ENCODE measurements around the gene SLCO2A1. TPM values are rescaled to one million over a fixed set of nuclear protein-coding genes. Genes with fewer than 3 reads are reported as not detected.

Gene SLCO2A1
- total and polyA plus RNA-seq, 2 of the 4 experiments (the other 2 are of a cell fraction), result under 0.01 to 1.5 TPM

DNA sequence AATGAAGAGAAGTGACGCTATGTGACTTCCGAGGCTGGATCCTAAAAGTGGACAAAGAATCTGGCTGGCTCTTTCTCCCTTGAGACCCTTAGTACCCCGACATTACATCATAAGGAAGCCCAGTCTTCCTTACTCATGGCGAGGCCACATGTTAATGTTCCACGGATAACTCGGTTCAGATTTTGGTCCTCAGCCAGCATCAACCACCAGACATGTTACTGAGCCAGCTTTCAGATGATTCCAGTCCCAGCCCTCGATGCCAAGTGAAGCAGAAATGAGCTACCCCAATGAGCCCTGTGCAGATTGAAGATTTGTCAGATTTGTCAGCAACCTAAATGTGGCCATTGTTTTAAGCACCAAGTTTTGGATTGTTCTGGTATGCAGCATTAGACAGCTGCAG lies 46.6 kb downstream of the SLCO2A1 start:
- Histone ChIP-seq H3K14ac (replicated peaks; ENCODE audit: low read depth, low read length) (no peak overlapping the region), H2BK5ac (ENCODE audit: low read depth, low read length, poor library complexity, severe bottlenecking) (no peak overlapping the region), H2AK9ac (replicated peaks; ENCODE audit: low read depth, low read length, poor library complexity) (no peak overlapping the region), H2BK20ac (ENCODE audit: low read depth, low read length) (no peak overlapping the region), H3K27ac (ENCODE audit: insufficient read depth, low read length) (no peak overlapping the region), H3K4me1 (ENCODE audit: control insufficient read depth, insufficient read depth, low read length) (no peaks in the 10 kb centered on the region), H3K9ac (ENCODE audit: low read depth, low read length) (no peak overlapping the region), H3K23ac (ENCODE audit: low read depth, low read length) (no peak overlapping the region), H2AK5ac (ENCODE audit: low read depth, low read length) (no peak overlapping the region), H3K56ac (ENCODE audit: extremely low read depth, insufficient read depth, low read length) (no peak overlapping the region), H4K5ac (ENCODE audit: low read depth, low read length) (no peak overlapping the region), H2BK15ac (ENCODE audit: low read depth, low read length) (no peak overlapping the region), H2AFZ (replicated peaks; ENCODE audit: low read length, poor library complexity) (no peak overlapping the region), H3K4ac (ENCODE audit: low read depth, low read length) (no peak overlapping the region), H4K8ac (ENCODE audit: low read depth in 2 of 2, low read length in 2 of 2) (no peak overlapping the region), H4K91ac (ENCODE audit: insufficient read depth, low read depth, low read length) (no peak overlapping the region), H3K4me3 (ENCODE audit: insufficient read depth, low read depth, low read length) (no peak overlapping the region), H3K9me3 (ENCODE audit: control insufficient read depth, insufficient read depth, low read length) (no peaks in the 10 kb centered on the region), H3K9me1 (ENCODE audit: insufficient read depth, low read length) (no peaks in the 10 kb centered on the region; the same call in 1 of the 2 replicates), H2BK120ac (ENCODE audit: low read depth, low read length) (no peak overlapping the region), H4K20me1 (ENCODE audit: insufficient read depth, low read length) (no peaks in the 10 kb centered on the region), H3K4me2 (ENCODE audit: low read depth, low read length) (no peak overlapping the region), H3K79me1 (ENCODE audit: low read depth in 1 of 2, low read length in 2 of 2) (no peaks in the 10 kb centered on the region), H3K36me3 (ENCODE audit: control insufficient read depth, insufficient read depth, low read length) (no peaks in the 10 kb centered on the region), H3K27me3 (ENCODE audit: control insufficient read depth, insufficient read depth, low read length) (no peaks in the 10 kb centered on the region; the same call in 1 of the 2 replicates), H3K18ac (ENCODE audit: low read depth, low read length) (no peak overlapping the region)
- dilution Hi-C loops (cut with HindIII; ENCODE audit: low sequenced_read_pairs, unreplicated experiment) (no loop called here), intact Hi-C loops (cut with micrococcal nuclease) (no loop called here), in situ Hi-C loops (cut with MboI; ENCODE audit: low sequenced_read_pairs) (no loop called here)
- CTCF ChIA-PET, result no interaction called here
- no TSS peak for BruUV-seq (replicated peaks)
- ATAC-seq (ENCODE audit: low read depth) (no peak), DNase-seq (no peak)
- POLR2A ChIA-PET (ENCODE audit: unreplicated experiment), result no interaction called here
- WGBS, 2 experiments (ENCODE audit: extremely low coverage in 2 of 2, insufficient read length in 1 of 2), result no CpG with 5 or more reads among the region's 7 CpGs
- no peak for TF ChIP-seq CTCF (conservative IDR thresholded peaks at IDR 0.05; ENCODE audit: low read depth, low read length)
- no peak for TF ChIP-seq POLR2A (IDR thresholded peaks at IDR 0.05; ENCODE audit: low read depth, low read length)
- TF ChIP-seq, protein P1, sequence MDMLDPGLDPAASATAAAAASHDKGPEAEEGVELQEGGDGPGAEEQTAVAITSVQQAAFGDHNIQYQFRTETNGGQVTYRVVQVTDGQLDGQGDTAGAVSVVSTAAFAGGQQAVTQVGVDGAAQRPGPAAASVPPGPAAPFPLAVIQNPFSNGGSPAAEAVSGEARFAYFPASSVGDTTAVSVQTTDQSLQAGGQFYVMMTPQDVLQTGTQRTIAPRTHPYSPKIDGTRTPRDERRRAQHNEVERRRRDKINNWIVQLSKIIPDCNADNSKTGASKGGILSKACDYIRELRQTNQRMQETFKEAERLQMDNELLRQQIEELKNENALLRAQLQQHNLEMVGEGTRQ (IDR thresholded peaks at IDR 0.05; ENCODE audit: low read depth, low read length), result no peak
- no peak for TF ChIP-seq CEBPB (IDR thresholded peaks at IDR 0.05; ENCODE audit: low read depth, low read length)
- no peak for TF ChIP-seq ELK1 (IDR thresholded peaks at IDR 0.05; ENCODE audit: borderline replicate concordance, low read depth, low read length)
- TF ChIP-seq SMC3 (IDR thresholded peaks at IDR 0.05; ENCODE audit: low read depth, low read length), result no peak
- no peak for TF ChIP-seq CHD1 (IDR thresholded peaks at IDR 0.05; ENCODE audit: low read depth, low read length)
- no peak for TF ChIP-seq MXI1 (IDR thresholded peaks at IDR 0.05; ENCODE audit: borderline replicate concordance, low read depth, low read length)
- TF ChIP-seq MAFK (IDR thresholded peaks at IDR 0.05; ENCODE audit: low read depth, low read length), result no peak
- no peak for TF ChIP-seq NFE2L2 (IDR thresholded peaks at IDR 0.05; ENCODE audit: low read depth, low read length)
- no peak for TF ChIP-seq RFX5 (IDR thresholded peaks at IDR 0.05; ENCODE audit: low read depth, low read length)
- no peak for TF ChIP-seq BHLHE40 (IDR thresholded peaks at IDR 0.05; ENCODE audit: low read depth, low read length)
- no peak for TF ChIP-seq FOS (IDR thresholded peaks at IDR 0.05; ENCODE audit: low read depth, low read length)
- TF ChIP-seq RCOR1 (IDR thresholded peaks at IDR 0.05; ENCODE audit: insufficient replicate concordance, low read length), result no peak
- no peak for TF ChIP-seq RAD21 (IDR thresholded peaks at IDR 0.05; ENCODE audit: low read length)
- TF ChIP-seq MAZ (IDR thresholded peaks at IDR 0.05; ENCODE audit: borderline replicate concordance, low read depth, low read length), result no peak
